GM12892 (cell line): ENCODE results near the gene RPTOR.

Experiments
- POLR2A ChIP-seq: IDR thresholded peaks from 2 replicates; pipeline ENCODE4 v1.6.1; 2011; ENCODE audit warnings: low read depth, low read length, control low read depth
- POLR2AphosphoS5 ChIP-seq: IDR thresholded peaks from 2 replicates; pipeline ENCODE4 v1.6.1; 2011; ENCODE audit warnings: low read depth, low read length, control low read depth
- TAF1 ChIP-seq: IDR thresholded peaks from 2 replicates; pipeline ENCODE4 v1.6.1; 2011; ENCODE audit warnings: low read depth, mild to moderate bottlenecking, control low read depth, low read length, borderline replicate concordance

DNA sequence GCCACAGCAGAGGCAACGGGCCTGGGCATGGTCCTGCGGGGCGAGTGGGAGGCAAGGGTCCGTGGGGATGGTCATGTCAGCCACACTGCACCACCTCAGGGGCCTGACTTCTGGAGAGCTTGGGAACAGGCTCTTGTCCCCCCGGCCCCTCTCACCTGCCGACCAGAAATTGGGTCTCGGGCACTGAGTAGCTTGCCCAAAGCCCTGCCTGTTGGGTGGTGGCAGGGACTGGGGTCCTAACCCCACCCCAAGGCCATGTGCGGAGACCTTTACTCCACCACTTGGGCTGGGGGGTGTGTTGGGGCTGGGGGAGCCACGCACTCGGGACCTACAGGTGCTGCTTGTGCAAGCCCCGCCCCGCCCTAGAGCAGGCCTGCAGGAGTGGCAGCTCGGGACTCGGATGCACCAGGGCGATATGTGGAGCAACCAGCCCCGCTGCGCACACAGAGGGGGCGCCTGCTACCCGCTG is 422.8 kb downstream of the RPTOR start:
- TF ChIP-seq POLR2A (no peak), TAF1 (no peak), POLR2AphosphoS5 (no peak)
